22Rv1 (cell line): ENCODE results near the gene MYH9.

Experiments used
- CTCF ChIP-seq: fragments of 450-650 bp; IDR thresholded peaks from 2 replicates; pipeline ENCODE4 v1.5.1; 2017; ENCODE audit warnings: mild to moderate bottlenecking
- ZFX ChIP-seq: fragments of 450-650 bp; IDR thresholded peaks from 2 replicates; pipeline ENCODE4 v1.6.1; 2017; ENCODE audit warnings: antibody characterized with exemption, borderline replicate concordance

GRCh38 chr22:36252754-36253522 lies 134.8 kb downstream of the MYH9 start, which contains the start of gene APOL1:
- TF ChIP-seq CTCF (no peak), ZFX (no peak)
